PC-9 (cell line): Measurements from ENCODE around the gene ADGRB3.

ENCODE experiments used
- EZH2 ChIP-seq: fragments of 200-600 bp; sonication (generic); IDR thresholded peaks from 2 replicates; pipeline ENCODE4 v1.8.0; 2017; ENCODE audit warnings: antibody characterized with exemption, low read depth
- TF ChIP-seq, protein P1 (sequence below): fragments of 200-600 bp; sonication (generic); conservative IDR thresholded peaks from 2 replicates; pipeline ENCODE4 v1.6.1; 2017; ENCODE audit warnings: mixed run types, antibody characterized with exemption, mild to moderate bottlenecking, moderate library complexity

DNA sequence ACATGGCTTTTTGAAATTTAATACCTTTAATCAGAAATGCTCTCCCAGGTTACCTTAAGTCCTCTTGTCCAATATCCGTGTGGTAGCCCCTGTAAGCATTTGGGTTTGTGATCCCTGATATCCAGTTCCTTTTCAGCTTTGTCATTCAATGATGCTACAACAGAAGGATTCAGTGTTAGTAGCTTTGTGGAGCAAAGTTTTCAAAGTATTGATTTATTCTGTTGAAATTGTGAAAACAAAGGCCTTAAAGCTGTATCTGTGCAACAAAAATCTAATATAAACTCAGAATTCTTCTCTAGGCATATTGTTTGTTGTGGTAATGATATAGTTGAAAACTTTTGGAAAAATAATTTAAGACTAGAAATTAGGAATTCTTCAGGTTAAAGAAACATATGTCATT, 91.9 kb downstream of the ADGRB3 start:
- TF ChIP-seq, protein P1, sequence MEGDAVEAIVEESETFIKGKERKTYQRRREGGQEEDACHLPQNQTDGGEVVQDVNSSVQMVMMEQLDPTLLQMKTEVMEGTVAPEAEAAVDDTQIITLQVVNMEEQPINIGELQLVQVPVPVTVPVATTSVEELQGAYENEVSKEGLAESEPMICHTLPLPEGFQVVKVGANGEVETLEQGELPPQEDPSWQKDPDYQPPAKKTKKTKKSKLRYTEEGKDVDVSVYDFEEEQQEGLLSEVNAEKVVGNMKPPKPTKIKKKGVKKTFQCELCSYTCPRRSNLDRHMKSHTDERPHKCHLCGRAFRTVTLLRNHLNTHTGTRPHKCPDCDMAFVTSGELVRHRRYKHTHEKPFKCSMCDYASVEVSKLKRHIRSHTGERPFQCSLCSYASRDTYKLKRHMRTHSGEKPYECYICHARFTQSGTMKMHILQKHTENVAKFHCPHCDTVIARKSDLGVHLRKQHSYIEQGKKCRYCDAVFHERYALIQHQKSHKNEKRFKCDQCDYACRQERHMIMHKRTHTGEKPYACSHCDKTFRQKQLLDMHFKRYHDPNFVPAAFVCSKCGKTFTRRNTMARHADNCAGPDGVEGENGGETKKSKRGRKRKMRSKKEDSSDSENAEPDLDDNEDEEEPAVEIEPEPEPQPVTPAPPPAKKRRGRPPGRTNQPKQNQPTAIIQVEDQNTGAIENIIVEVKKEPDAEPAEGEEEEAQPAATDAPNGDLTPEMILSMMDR: no peak
- no peak for TF ChIP-seq EZH2
